ENCODE data around the gene ZNF618. TPM values are rescaled to one million over a fixed set of nuclear protein-coding genes. Genes with fewer than 3 reads are reported as not detected.

The ZNF618 gene
- total and polyA plus RNA-seq, 2 experiments from 2014 or later = 12.1 to 22.1 TPM

GRCh38 chr9:114001794-114002261 is 125.7 kb downstream of the ZNF618 start:
- H3K27ac ChIP-seq (ENCODE audit: low read depth) = no peak overlapping the region
- no peak overlapping the region for H3K4me2 ChIP-seq
- H2AFZ ChIP-seq = no peak overlapping the region
- Mint-ChIP-seq H3K36me3 (ENCODE audit: low read depth) (peaks cover 9% of the 10 kb centered on the region), H3K4me3 (no peak overlapping the region), H3K9me3 (no peaks in the 10 kb centered on the region), H3K27me3 (ENCODE audit: insufficient read depth, low read depth, poor library complexity) (peaks cover 8% of the 10 kb centered on the region), H3K4me1 (no peaks in the 10 kb centered on the region), H3K27ac (no peak overlapping the region)
- no peak for TF ChIP-seq ZNF331 (CRISPR knock-in tag; IDR thresholded peaks at IDR 0.05; ENCODE audit: low read depth)
- no peak for TF ChIP-seq EZH2 (IDR thresholded peaks at IDR 0.05; ENCODE audit: low read depth, unreplicated experiment)
- TF ChIP-seq NANOG (IDR thresholded peaks at IDR 0.05; ENCODE audit: borderline replicate concordance) = no peak
- TF ChIP-seq ZNF462 (CRISPR knock-in tag; IDR thresholded peaks at IDR 0.05) = no peak
- TF ChIP-seq ZNF114 (CRISPR knock-in tag; IDR thresholded peaks at IDR 0.05) = no peak
- TF ChIP-seq ETS1 (IDR thresholded peaks at IDR 0.05) = no peak
- TF ChIP-seq POLR2AphosphoS5 (IDR thresholded peaks at IDR 0.05; ENCODE audit: low read depth) = no peak
- H3K4me3 ChIP-seq = no peak overlapping the region
- no peaks in the 10 kb centered on the region for H3K27me3 ChIP-seq (ENCODE audit: insufficient read depth)
- 0 out of 2 replicates have a peak, but pooled peaks cover 4% of the 10 kb centered on the region for H4K20me1 ChIP-seq (replicated peaks; ENCODE audit: insufficient read depth)
- no peaks in the 10 kb centered on the region for H3K9me2 ChIP-seq (ENCODE audit: insufficient read depth)
- no peak for ATAC-seq
- no peak for DNase-seq (ENCODE audit: low spot score)
- no peaks in the 10 kb centered on the region for H3K4me1 ChIP-seq (ENCODE audit: insufficient read depth)
- no peaks in the 10 kb centered on the region for H3K79me2 ChIP-seq (replicated peaks; ENCODE audit: insufficient read depth)
- H3K36me3 ChIP-seq (ENCODE audit: insufficient read depth) = no peaks in the 10 kb centered on the region
- no peaks in the 10 kb centered on the region for H3F3A ChIP-seq (replicated peaks; ENCODE audit: low read depth)
